Measurements from ENCODE around the gene EDIL3.

DNA sequence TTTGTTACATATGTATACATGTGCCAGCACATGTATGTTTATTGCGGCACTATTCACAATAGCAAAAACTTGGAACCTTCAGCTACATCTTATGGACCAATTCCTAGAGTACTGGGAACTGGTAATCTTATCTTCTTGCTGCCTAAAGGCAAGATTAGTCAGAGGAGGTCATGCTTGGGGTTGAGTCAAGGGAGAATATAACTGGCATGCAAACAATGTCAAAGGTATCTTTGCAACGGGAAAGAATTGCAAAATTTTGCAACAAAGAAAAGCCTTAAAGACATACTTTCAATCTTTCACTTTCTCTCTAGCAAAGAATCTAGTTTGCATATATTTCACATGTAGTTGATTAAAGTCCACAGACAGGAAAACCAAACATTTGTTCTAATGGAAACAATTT, 145.2 kb downstream of the EDIL3 start:
- TF ChIP-seq, protein P1, sequence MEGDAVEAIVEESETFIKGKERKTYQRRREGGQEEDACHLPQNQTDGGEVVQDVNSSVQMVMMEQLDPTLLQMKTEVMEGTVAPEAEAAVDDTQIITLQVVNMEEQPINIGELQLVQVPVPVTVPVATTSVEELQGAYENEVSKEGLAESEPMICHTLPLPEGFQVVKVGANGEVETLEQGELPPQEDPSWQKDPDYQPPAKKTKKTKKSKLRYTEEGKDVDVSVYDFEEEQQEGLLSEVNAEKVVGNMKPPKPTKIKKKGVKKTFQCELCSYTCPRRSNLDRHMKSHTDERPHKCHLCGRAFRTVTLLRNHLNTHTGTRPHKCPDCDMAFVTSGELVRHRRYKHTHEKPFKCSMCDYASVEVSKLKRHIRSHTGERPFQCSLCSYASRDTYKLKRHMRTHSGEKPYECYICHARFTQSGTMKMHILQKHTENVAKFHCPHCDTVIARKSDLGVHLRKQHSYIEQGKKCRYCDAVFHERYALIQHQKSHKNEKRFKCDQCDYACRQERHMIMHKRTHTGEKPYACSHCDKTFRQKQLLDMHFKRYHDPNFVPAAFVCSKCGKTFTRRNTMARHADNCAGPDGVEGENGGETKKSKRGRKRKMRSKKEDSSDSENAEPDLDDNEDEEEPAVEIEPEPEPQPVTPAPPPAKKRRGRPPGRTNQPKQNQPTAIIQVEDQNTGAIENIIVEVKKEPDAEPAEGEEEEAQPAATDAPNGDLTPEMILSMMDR (optimal IDR thresholded peaks at IDR 0.05 in 1 of 3, IDR thresholded peaks at IDR 0.05 in 1 of 3, conservative IDR thresholded peaks at IDR 0.05 in 1 of 3; ENCODE audit: extremely low read depth in 1 of 3, insufficient read depth in 2 of 3, low read length in 3 of 3) = no peak
- no peak for TF ChIP-seq EZH2 (IDR thresholded peaks at IDR 0.05; ENCODE audit: low read length)

All from keratinocyte (primary cell).